Karpas-422 (cell line): ENCODE results near the gene PRLHR. TPM values are rescaled to one million over a fixed set of nuclear protein-coding genes. Genes with fewer than 3 reads are reported as not detected.
"Not testable (repeated sequence)": the region's sequence is repeated elsewhere in the genome, so short reads cannot be mapped to it uniquely, and the experiment has no call there.

Experiments
- DNase-seq: peaks from one replicate; pipeline ENCODE4 v3.0.0-alpha.2; 2015
- H2AFZ ChIP-seq: fragments of 200-600 bp; sonication (generic); 2 replicates; pipeline ENCODE4 v1.6.1; 2014; ENCODE audit warnings: antibody characterized with exemption, low read length, mixed read lengths
- H3K27ac ChIP-seq: fragments of 200-600 bp; sonication (generic); 2 replicates; pipeline ENCODE4 v1.5.1; 2014; ENCODE audit warnings: mild to moderate bottlenecking, low read length, moderate library complexity
- H3K27me3 ChIP-seq: fragments of 200-600 bp; sonication (generic); 2 replicates; pipeline ENCODE4 v1.6.1; 2014; ENCODE audit warnings: low read length, mixed read lengths
- H3K36me3 ChIP-seq: fragments of 200-600 bp; sonication (generic); 2 replicates; pipeline ENCODE4 v1.6.1; 2014; ENCODE audit warnings: low read length, mixed read lengths; ENCODE audit not compliant: insufficient read depth
- H3K4me1 ChIP-seq: fragments of 200-600 bp; sonication (generic); 2 replicates; pipeline ENCODE4 v1.6.1; 2014; ENCODE audit warnings: mild to moderate bottlenecking, low read length, mixed read lengths
- H3K4me2 ChIP-seq: fragments of 200-600 bp; sonication (generic); 2 replicates; pipeline ENCODE4 v1.6.1; 2014; ENCODE audit warnings: low read length, low read depth, mild to moderate bottlenecking; ENCODE audit not compliant: poor library complexity, severe bottlenecking
- H3K4me3 ChIP-seq: fragments of 200-600 bp; sonication (generic); 2 replicates; pipeline ENCODE4 v1.5.1; 2014; ENCODE audit warnings: mild to moderate bottlenecking, antibody characterized with exemption, low read length, mixed read lengths
- H3K79me2 ChIP-seq: fragments of 200-600 bp; sonication (generic); 2 replicates; pipeline ENCODE4 v1.6.1; 2014; ENCODE audit warnings: mild to moderate bottlenecking, low read length, mixed read lengths
- H3K9ac ChIP-seq: fragments of 200-600 bp; sonication (generic); 2 replicates; pipeline ENCODE4 v1.6.0; 2014; ENCODE audit warnings: low read length
- H3K9me2 ChIP-seq: fragments of 200-600 bp; sonication (generic), shearing (Covaris generic); replicated peaks from 2 replicates; pipeline ENCODE4 v1.6.0; 2014; ENCODE audit warnings: mild to moderate bottlenecking, low read length, moderate library complexity; ENCODE audit not compliant: insufficient read depth
- H3K9me3 ChIP-seq: fragments of 300-700, 200-600 bp; sonication (generic); 2 replicates; pipeline ENCODE4 v1.6.1; 2014; ENCODE audit warnings: low read length, mixed read lengths
- H4K20me1 ChIP-seq: fragments of 200-600 bp; sonication (generic); 2 replicates; pipeline ENCODE4 v1.6.1; 2014; ENCODE audit warnings: mild to moderate bottlenecking, antibody characterized with exemption, low read length, low read depth; ENCODE audit not compliant: insufficient read depth
- total RNA-seq: library from RNA; depleted of rRNA; stranded (reverse); fragments of >200 nt; shearing (Covaris generic); gene quantifications from 2 replicates; pipeline ENCODE4 v1.2.3, GENCODE V29; 2014; ENCODE audit warnings: low replicate concordance

PRLHR gene
- total RNA-seq, 1 experiment from 2014 or later, result not detected

GRCh38 chr10:118625504-118625903 is 30.1 kb upstream of the PRLHR start:
- H3K9ac ChIP-seq, result no peak overlapping the region
- H3K4me1 ChIP-seq, result no peaks in the 10 kb centered on the region
- no peak overlapping the region for H3K4me2 ChIP-seq
- H3K9me2 ChIP-seq, result no peaks in the 10 kb centered on the region
- H4K20me1 ChIP-seq, result no peaks in the 10 kb centered on the region
- no peak for DNase-seq
- H3K4me3 ChIP-seq, result no peak overlapping the region
- no peaks in the 10 kb centered on the region for H3K79me2 ChIP-seq
- no peak overlapping the region for H3K27ac ChIP-seq
- H3K36me3 ChIP-seq, result no peaks in the 10 kb centered on the region
- no peaks in the 10 kb centered on the region for H3K9me3 ChIP-seq
- no peak overlapping the region for H2AFZ ChIP-seq
- H3K27me3 ChIP-seq, result no peaks in the 10 kb centered on the region

- Histone ChIP-seq H3K9me2 (no peaks in the 10 kb centered on the region), H3K9me3 (no peaks in the 10 kb centered on the region), H3K27me3 (no peaks in the 10 kb centered on the region), H3K4me3 (no peak overlapping the region), H3K4me1 (no peaks in the 10 kb centered on the region), H3K4me2 (no peak overlapping the region), H4K20me1 (no peaks in the 10 kb centered on the region), H3K9ac (no peak overlapping the region), H3K36me3 (no peaks in the 10 kb centered on the region), H3K27ac (no peak overlapping the region), H2AFZ (no peak overlapping the region), H3K79me2 (no peaks in the 10 kb centered on the region)
- no peak for DNase-seq
These were observed 29.3 kb upstream of the PRLHR start for GRCh38 chr10:118624747-118625146.

- Histone ChIP-seq H3K79me2 (no peaks in the 10 kb centered on the region), H3K9me3 (no peaks in the 10 kb centered on the region), H3K4me1 (no peaks in the 10 kb centered on the region), H4K20me1 (no peaks in the 10 kb centered on the region), H3K36me3 (no peaks in the 10 kb centered on the region), H3K4me2 (no peak overlapping the region), H3K9ac (no peak overlapping the region), H3K27me3 (no peaks in the 10 kb centered on the region), H3K27ac (no peak overlapping the region), H3K4me3 (no peak overlapping the region), H2AFZ (no peak overlapping the region), H3K9me2 (no peaks in the 10 kb centered on the region)
- DNase-seq, result no peak
These were observed 26.0 kb upstream of the PRLHR start for GRCh38 chr10:118621304-118621942.

- H3K79me2 ChIP-seq, H3K27ac ChIP-seq, H3K27me3 ChIP-seq, H3K9me2 ChIP-seq, H3K36me3 ChIP-seq, H4K20me1 ChIP-seq, H3K9me3 ChIP-seq, H3K9ac ChIP-seq, H3K4me3 ChIP-seq, H2AFZ ChIP-seq, H3K4me1 ChIP-seq, H3K4me2 ChIP-seq, DNase-seq: not testable (repeated sequence)
These were observed 18.4 kb upstream of the PRLHR start for GRCh38 chr10:118613863-118614262.

GRCh38 chr10:118610577-118610976 is 15.1 kb upstream of the PRLHR start:
- Histone ChIP-seq H4K20me1 (no peaks in the 10 kb centered on the region), H3K9me3 (no peaks in the 10 kb centered on the region; the same call in 1 of the 2 replicates), H3K27me3 (no peaks in the 10 kb centered on the region), H3K79me2 (no peaks in the 10 kb centered on the region), H3K4me1 (no peaks in the 10 kb centered on the region), H3K9ac (no peak overlapping the region), H3K4me2 (no peak overlapping the region), H3K4me3 (no peak overlapping the region), H3K36me3 (no peaks in the 10 kb centered on the region), H2AFZ (no peak overlapping the region), H3K9me2 (no peaks in the 10 kb centered on the region), H3K27ac (no peak overlapping the region)
- DNase-seq, result no peak

GRCh38 chr10:118607768-118608354 is 12.4 kb upstream of the PRLHR start:
- Histone ChIP-seq H4K20me1 (no peaks in the 10 kb centered on the region), H2AFZ (no peak overlapping the region), H3K9ac (no peak overlapping the region), H3K27me3 (no peaks in the 10 kb centered on the region), H3K9me3 (no peaks in the 10 kb centered on the region; the same call in 1 of the 2 replicates), H3K4me2 (no peak overlapping the region), H3K36me3 (no peaks in the 10 kb centered on the region), H3K27ac (no peak overlapping the region), H3K79me2 (no peaks in the 10 kb centered on the region), H3K4me3 (no peak overlapping the region), H3K9me2 (no peaks in the 10 kb centered on the region), H3K4me1 (no peaks in the 10 kb centered on the region)
- DNase-seq, result no peak

- Histone ChIP-seq H3K27me3 (no peaks in the 10 kb centered on the region), H3K9ac (no peak overlapping the region), H2AFZ (no peak overlapping the region), H3K9me3 (no peaks in the 10 kb centered on the region; the same call in 1 of the 2 replicates), H3K36me3 (no peaks in the 10 kb centered on the region), H4K20me1 (no peaks in the 10 kb centered on the region), H3K27ac (no peak overlapping the region), H3K4me3 (no peak overlapping the region), H3K9me2 (no peaks in the 10 kb centered on the region), H3K4me2 (no peak overlapping the region), H3K4me1 (no peaks in the 10 kb centered on the region), H3K79me2 (no peaks in the 10 kb centered on the region)
- DNase-seq, result no peak
These were observed 10.2 kb upstream of the PRLHR start for GRCh38 chr10:118605694-118606093.

GRCh38 chr10:118596426-118597124 is 1.1 kb upstream of the PRLHR start:
- Histone ChIP-seq H2AFZ (no peak overlapping the region), H3K4me3 (no peak overlapping the region), H3K36me3 (no peaks in the 10 kb centered on the region), H3K9ac (no peak overlapping the region), H4K20me1 (no peaks in the 10 kb centered on the region), H3K4me1 (no peaks in the 10 kb centered on the region), H3K79me2 (no peaks in the 10 kb centered on the region), H3K4me2 (no peak overlapping the region), H3K27me3 (no peaks in the 10 kb centered on the region), H3K27ac (no peak overlapping the region), H3K9me3 (no peaks in the 10 kb centered on the region), H3K9me2 (no peaks in the 10 kb centered on the region)
- DNase-seq, result no peak
